Skeletal muscle satellite cell (primary cell): ENCODE results near the gene COL2A1.

ENCODE experiments used
- H3K27me3 ChIP-seq: 2 replicates; pipeline ENCODE4 v1.7.0; 2013; ENCODE audit warnings: low read length; ENCODE audit not compliant: control insufficient read depth, insufficient read depth
- H3K36me3 ChIP-seq: 2 replicates; pipeline ENCODE4 v1.7.0; 2013; ENCODE audit warnings: mild to moderate bottlenecking, control low read depth, low read length; ENCODE audit not compliant: insufficient read depth
- H3K4me1 ChIP-seq: 2 replicates; pipeline ENCODE4 v1.7.0; 2013; ENCODE audit warnings: low read length; ENCODE audit not compliant: control insufficient read depth, insufficient read depth
- H3K4me2 ChIP-seq: 2 replicates; pipeline ENCODE4 v1.7.0; 2013; ENCODE audit warnings: mild to moderate bottlenecking, low read length
- H3K4me3 ChIP-seq: 2 replicates; pipeline ENCODE4 v1.7.0; 2013; ENCODE audit warnings: low read length
- H3K9ac ChIP-seq: 2 replicates; pipeline ENCODE4 v1.7.0; 2013; ENCODE audit warnings: mild to moderate bottlenecking, low read depth, low read length, moderate library complexity
- H3K9me3 ChIP-seq: replicated peaks from 2 replicates; pipeline ENCODE4 v1.7.0; 2013; ENCODE audit warnings: mild to moderate bottlenecking, control low read depth, low read length

Gene COL2A1

GRCh38 chr12:48007206-48007605, 2.9 kb upstream of the COL2A1 start:
- H3K4me1 ChIP-seq = peaks cover 13% of the 10 kb centered on the region
- peaks cover 92% of the 10 kb centered on the region for H3K27me3 ChIP-seq
- H3K9ac ChIP-seq = no peak overlapping the region
- H3K9me3 ChIP-seq = no peaks in the 10 kb centered on the region
- H3K36me3 ChIP-seq = no peaks in the 10 kb centered on the region
- no peak overlapping the region for H3K4me2 ChIP-seq
- no peak overlapping the region for H3K4me3 ChIP-seq

- no peaks in the 10 kb centered on the region for H3K9me3 ChIP-seq
- H3K27me3 ChIP-seq = peaks cover 93% of the 10 kb centered on the region
- no peak overlapping the region for H3K4me2 ChIP-seq
- H3K36me3 ChIP-seq = no peaks in the 10 kb centered on the region
- H3K9ac ChIP-seq = no peak overlapping the region
- H3K4me1 ChIP-seq = peaks cover 25% of the 10 kb centered on the region
- no peak overlapping the region for H3K4me3 ChIP-seq
Measured at GRCh38 chr12:48005750-48006021, 1.4 kb upstream of the COL2A1 start.

- Histone ChIP-seq H3K4me3 (no peak overlapping the region), H3K36me3 (no peaks in the 10 kb centered on the region)
Measured at GRCh38 chr12:48005001-48005749, 899 bp upstream of the COL2A1 start.

GRCh38 chr12:48003226-48004052, 837 bp downstream of the COL2A1 start:
- Histone ChIP-seq H3K9ac (no peak overlapping the region), H3K9me3 (no peaks in the 10 kb centered on the region), H3K4me3 (peak overlapping the region; percentile 53), H3K36me3 (no peaks in the 10 kb centered on the region), H3K27me3 (peaks cover 94% of the 10 kb centered on the region), H3K4me1 (peaks cover 25% of the 10 kb centered on the region), H3K4me2 (peak overlapping the region; percentile 81)

More at GRCh38 chr12:48005001-48005749, 899 bp upstream of the COL2A1 start:
- Histone ChIP-seq H3K9me3 (no peaks in the 10 kb centered on the region), H3K9ac (no peak overlapping the region), H3K4me2 (no peak overlapping the region), H3K27me3 (peaks cover 94% of the 10 kb centered on the region), H3K4me1 (peaks cover 25% of the 10 kb centered on the region)

GRCh38 chr12:48002773-48003218, 1.5 kb downstream of the COL2A1 start:
- Histone ChIP-seq H3K4me3 (peak overlapping the region; percentile 76), H3K27me3 (peaks cover 96% of the 10 kb centered on the region), H3K4me1 (peaks cover 25% of the 10 kb centered on the region), H3K9ac (no peak overlapping the region), H3K9me3 (no peaks in the 10 kb centered on the region), H3K4me2 (peak overlapping the region; percentile 98), H3K36me3 (no peaks in the 10 kb centered on the region)

GRCh38 chr12:48002414-48002730, 1.9 kb downstream of the COL2A1 start:
- Histone ChIP-seq H3K4me3 (peak overlapping the region; percentile 76), H3K27me3 (peaks cover 96% of the 10 kb centered on the region), H3K4me1 (peaks cover 25% of the 10 kb centered on the region)

GRCh38 chr12:48001505-48002413, 2.5 kb downstream of the COL2A1 start:
- Histone ChIP-seq H3K4me3 (peak overlapping the region; percentile 76), H3K27me3 (peaks cover 95% of the 10 kb centered on the region), H3K9me3 (no peaks in the 10 kb centered on the region), H3K4me1 (peaks cover 25% of the 10 kb centered on the region), H3K9ac (peak overlapping the region; percentile 15), H3K36me3 (no peaks in the 10 kb centered on the region), H3K4me2 (peak overlapping the region; percentile 98)

More at GRCh38 chr12:48002414-48002730, 1.9 kb downstream of the COL2A1 start:
- Histone ChIP-seq H3K9ac (no peak overlapping the region), H3K36me3 (no peaks in the 10 kb centered on the region), H3K9me3 (no peaks in the 10 kb centered on the region), H3K4me2 (peak overlapping the region; percentile 98)

GRCh38 chr12:48000878-48001504, 3.3 kb downstream of the COL2A1 start:
- Histone ChIP-seq H3K4me1 (peaks cover 25% of the 10 kb centered on the region), H3K27me3 (peaks cover 93% of the 10 kb centered on the region), H3K9ac (peak overlapping the region; percentile 15), H3K4me3 (peak overlapping the region; percentile 76), H3K4me2 (peak overlapping the region; percentile 98), H3K9me3 (no peaks in the 10 kb centered on the region), H3K36me3 (no peaks in the 10 kb centered on the region)

GRCh38 chr12:47999816-48000215, 4.5 kb downstream of the COL2A1 start:
- peaks cover 91% of the 10 kb centered on the region for H3K27me3 ChIP-seq
- no peak overlapping the region for H3K4me3 ChIP-seq
- no peak overlapping the region for H3K4me2 ChIP-seq
- H3K9ac ChIP-seq = no peak overlapping the region
- H3K4me1 ChIP-seq = peaks cover 25% of the 10 kb centered on the region
- no peaks in the 10 kb centered on the region for H3K36me3 ChIP-seq
- H3K9me3 ChIP-seq = no peaks in the 10 kb centered on the region

GRCh38 chr12:47997321-47997720, 7.0 kb downstream of the COL2A1 start:
- Histone ChIP-seq H3K4me2 (no peak overlapping the region), H3K9ac (no peak overlapping the region), H3K36me3 (no peaks in the 10 kb centered on the region), H3K4me3 (no peak overlapping the region), H3K27me3 (peaks cover 92% of the 10 kb centered on the region), H3K9me3 (no peaks in the 10 kb centered on the region), H3K4me1 (peaks cover 13% of the 10 kb centered on the region)

GRCh38 chr12:47995981-47996401, 8.3 kb downstream of the COL2A1 start:
- Histone ChIP-seq H3K4me1 (peaks cover 2% of the 10 kb centered on the region), H3K4me2 (no peak overlapping the region), H3K27me3 (peaks cover 94% of the 10 kb centered on the region), H3K4me3 (no peak overlapping the region), H3K9me3 (no peaks in the 10 kb centered on the region), H3K9ac (no peak overlapping the region), H3K36me3 (no peaks in the 10 kb centered on the region)
